K562 (cell line): Measurements from ENCODE around the gene ZNF48. TPM values are rescaled to one million over a fixed set of nuclear protein-coding genes. Genes with fewer than 3 reads are reported as not detected.

Experiments used
- ARID3A ChIP-seq: IDR thresholded peaks from 2 replicates; pipeline ENCODE4 v1.6.1; 2012; ENCODE audit warnings: low read depth, low read length, improper control_type of control experiment, borderline replicate concordance
- E2F8 ChIP-seq: fragments of 450-650 bp; IDR thresholded peaks from 2 replicates; pipeline ENCODE4 v1.7.1; 2018; ENCODE audit warnings: mild to moderate bottlenecking, low read depth; ENCODE audit not compliant: partially characterized antibody
- EHMT2 ChIP-seq: fragments of 450-650 bp; IDR thresholded peaks from 2 replicates; pipeline ENCODE4 v1.6.1; 2018; ENCODE audit warnings: antibody characterized with exemption
- FOXA1 ChIP-seq: fragments of 450-650 bp; IDR thresholded peaks from 2 replicates; pipeline ENCODE4 v1.6.1; 2016; ENCODE audit warnings: mild to moderate bottlenecking, borderline replicate concordance
- HEY1 ChIP-seq: fragments of 250-450 bp; sonication (Bioruptor Pico); IDR thresholded peaks from 2 replicates; pipeline ENCODE4 v1.5.0; 2020; ENCODE audit warnings: mild to moderate bottlenecking, moderate library complexity, borderline replicate concordance
- HMG20B ChIP-seq: fragments of 250-450 bp; sonication (Bioruptor Pico); IDR thresholded peaks from 2 replicates; pipeline ENCODE4 v1.5.0; 2021; ENCODE audit warnings: mild to moderate bottlenecking
- JUND ChIP-seq, 2 experiments: IDR thresholded peaks; 2 replicates in 1 of 2; 3 replicates in 1 of 2; pipeline ENCODE4 v1.6.1; 2011; ENCODE audit warnings: borderline replicate concordance in 2 of 2, low read depth in 2 of 2, low read length in 2 of 2, improper control_type of control experiment in 1 of 2, missing biosample characterization in 1 of 2, missing genetic modification characterization in 1 of 2, missing genetic modification reagents in 1 of 2
- L3MBTL2 ChIP-seq: fragments of 450-650 bp; IDR thresholded peaks from 2 replicates; pipeline ENCODE4 v1.6.1; 2016; ENCODE audit warnings: mild to moderate bottlenecking, moderate library complexity
- MAX ChIP-seq: sonication (generic); formaldehyde crosslinking; IDR thresholded peaks from 2 replicates; pipeline ENCODE4 v1.9.0; 2022; ENCODE audit warnings: mild to moderate bottlenecking, missing genetic modification reagents
- MBD2 ChIP-seq: sonication (generic); IDR thresholded peaks from 2 replicates; pipeline ENCODE4 v1.6.1; 2016; ENCODE audit warnings: low read depth, borderline replicate concordance
- NCOA1 ChIP-seq: fragments of 450-650 bp; IDR thresholded peaks from 2 replicates; pipeline ENCODE4 v1.6.1; 2016; ENCODE audit warnings: low read depth
- NR1H2 ChIP-seq: sonication (generic); formaldehyde crosslinking; IDR thresholded peaks from 2 replicates; pipeline ENCODE4 v1.4.0; 2020; ENCODE audit warnings: mild to moderate bottlenecking, missing genetic modification reagents
- PHB ChIP-seq: fragments of 250-450 bp; sonication (Bioruptor Pico); IDR thresholded peaks from 2 replicates; pipeline ENCODE4 v1.5.0; 2021
- RBBP5 ChIP-seq: fragments of 200-600 bp; sonication (generic); IDR thresholded peaks from 2 replicates; pipeline ENCODE4 v1.6.1; 2012; ENCODE audit warnings: borderline replicate concordance, mild to moderate bottlenecking, low read length, control low read depth, inconsistent platforms; ENCODE audit not compliant: insufficient read depth, poor library complexity, severe bottlenecking
- SMARCA5 ChIP-seq: fragments of 450-650 bp; IDR thresholded peaks from 2 replicates; pipeline ENCODE4 v1.6.1; 2016
- STAG1 ChIP-seq: sonication (generic); formaldehyde crosslinking; IDR thresholded peaks from 2 replicates; pipeline ENCODE4 v1.5.0; 2020; ENCODE audit warnings: missing genetic modification reagents, borderline replicate concordance
- ZNF274 ChIP-seq: IDR thresholded peaks from 2 replicates; pipeline ENCODE4 v1.6.1; 2011; ENCODE audit warnings: low read depth, mild to moderate bottlenecking, low read length, moderate library complexity, borderline replicate concordance
- ZNF277 ChIP-seq: fragments of 250-450 bp; sonication (Bioruptor Pico); IDR thresholded peaks from 2 replicates; pipeline ENCODE4 v1.8.0; 2022; ENCODE audit warnings: inconsistent platforms, mild to moderate bottlenecking, moderate library complexity, borderline replicate concordance
- ZNF408 ChIP-seq: fragments of 250-450 bp; sonication (Bioruptor Pico); IDR thresholded peaks from 2 replicates; pipeline ENCODE4 v1.4.0; 2020; ENCODE audit warnings: low read depth, mild to moderate bottlenecking, moderate library complexity
- polyA plus RNA-seq, 8 experiments: library from polyadenylated mRNA; depleted of rRNA in 4 of 8; stranded (reverse) in 5 of 8; unstranded in 3 of 8; fragments of >200 nt; fragmentation: Nextera tagmentation in 2 of 8; fragmentation: Illumina TruSeq in 1 of 8; extraction: Ambion mirVana in 2 of 8; extraction: Trizol in 1 of 8; gene quantifications; 2 replicates each; pipeline versions ENCODE4 v1.2.1 to v1.2.3, GENCODE V29; 2011 to 2014; ENCODE audit warnings: inconsistent platforms in 1 of 8, missing spikeins in 1 of 8
- total RNA-seq, 7 experiments: library from RNA; depleted of rRNA in 6 of 7; stranded (reverse); fragments of >200 nt in 6 of 7; fragmentation: Illumina TruSeq in 2 of 7; extraction: Trizol in 2 of 7; gene quantifications; 2 replicates each; pipeline versions ENCODE4 v1.2.1 to v1.2.3, GENCODE V29; 2011 to 2021; ENCODE audit warnings: low replicate concordance in 1 of 7

ZNF48 gene
- total and polyA plus RNA-seq, 9 of the 15 experiments (the other 6 are each of a cell fraction or from before 2014, with no cell fraction given) = 0.38 to 11.6 (median 4.7) TPM

- TF ChIP-seq STAG1 (CRISPR knock-in tag) (no peak; the same call in none of the 2 replicates), MAX (CRISPR knock-in tag) (peak; percentile 92), ZNF277 (CRISPR knock-in tag) (no peak), JUND (IDR thresholded peaks at IDR 0.05; ENCODE audit: borderline replicate concordance, low read depth, low read length) (no peak), JUND (tag; IDR thresholded peaks at IDR 0.05; ENCODE audit: borderline replicate concordance, low read depth, low read length) (no peak), ZNF408 (CRISPR knock-in tag) (no peak), E2F8 (no peak), SMARCA5 (no peak), HMG20B (CRISPR knock-in tag) (no peak), MBD2 (no peak), ZNF274 (no peak), NCOA1 (no peak), FOXA1 (no peak), EHMT2 (peak; percentile 53; the same call in 1 of the 2 replicates), NR1H2 (CRISPR knock-in tag) (peak; percentile 40; the same call in 1 of the 2 replicates), L3MBTL2 (peak; percentile 98), RBBP5 (no peak), HEY1 (no peak), ARID3A (no peak), PHB (CRISPR knock-in tag) (no peak)
Measured at GRCh38 chr16:30430428-30430970, 35.3 kb downstream of the ZNF48 start (continued).
